Posterior vena cava (tissue), 2 donors: Measurements from ENCODE around the gene C1orf35. TPM values are rescaled to one million over a fixed set of nuclear protein-coding genes. Genes with fewer than 3 reads are reported as not detected.
A peak's percentile ranks its signal among the peaks of the same experiment; 100 is the strongest.

ENCODE experiments used
- DNase-seq: peaks from one replicate; pipeline ENCODE4 v3.0.0-alpha.2; 2020; ENCODE audit warnings: low spot score
- intact Hi-C, 2 donors: fragments of 100-400 bp; cut with DNase I; formaldehyde crosslinking; loops; one replicate each; pipeline versions ENCODE4 v1.14.1 to v1.14.2; 2022 to 2023
- total RNA-seq, 2 donors: library from RNA; stranded (reverse); fragmentation: NEBNext Ultra II Directional; extraction: Animal tissue kit (Norgen Biotek cat#: 25700); gene quantifications; one replicate each; pipeline ENCODE4 v1.2.1, GENCODE V29; 2021
- donor health status: DM: yes; HTN: yes; CAD: no.
- donor health status: DM: yes; HTN: yes; CAD: no.

The C1orf35 gene
- total RNA-seq, 2 donors from 2014 or later = 7.8 to 8.0 TPM

GRCh38 chr1:228084325-228084724 is 18.8 kb downstream of the C1orf35 start:
- intact Hi-C loops = loop anchor here in 1 of 2 donors (5.0 kb wide), 1 partner anchor 423 kb away; no protein-coding TSS in a partner anchor
- DNase-seq = no peak

- intact Hi-C loops = loop anchor here in 1 of 2 donors (5.0 kb wide), 1 partner anchor 423 kb away; no protein-coding TSS in a partner anchor
These were observed 19.2 kb downstream of the C1orf35 start for GRCh38 chr1:228083871-228084278.

GRCh38 chr1:228082918-228083870 is 19.9 kb downstream of the C1orf35 start:
- peak; percentile 92 for DNase-seq
- intact Hi-C loops = loop anchor here in 1 of 2 donors (5.0 kb wide), 1 partner anchor 424 kb away; no protein-coding TSS in a partner anchor

More at GRCh38 chr1:228083871-228084278, 19.2 kb downstream of the C1orf35 start:
- DNase-seq = peak; percentile 86

- DNase-seq = peak; percentile 98
- intact Hi-C loops = loop anchor here in 1 of 2 donors (5.0 kb wide), 1 partner anchor 425 kb away; no protein-coding TSS in a partner anchor
These were observed 20.8 kb downstream of the C1orf35 start, which contains the start of gene ARF1 for GRCh38 chr1:228082214-228082917. Gene ARF1, plus strand, starts transcription at chr1:228082708. Its CDS starts 14,407 bp downstream, at chr1:228097115.

GRCh38 chr1:228081578-228082213 is 21.4 kb downstream of the C1orf35 start:
- DNase-seq = peak; percentile 73
- intact Hi-C loops = loop anchor here in 1 of 2 donors (5.0 kb wide), 1 partner anchor 426 kb away; no protein-coding TSS in a partner anchor

- peak; percentile 29 for DNase-seq
- intact Hi-C loops = loop anchor here in 1 of 2 donors (5.0 kb wide), 1 partner anchor 426 kb away; no protein-coding TSS in a partner anchor
These were observed 22.0 kb downstream of the C1orf35 start for GRCh38 chr1:228081144-228081543.

GRCh38 chr1:228079601-228080263 is 23.4 kb downstream of the C1orf35 start:
- peak; percentile 54 for DNase-seq
- intact Hi-C loops = loop anchor here in 1 of 2 donors (5.0 kb wide), 1 partner anchor 428 kb away; no protein-coding TSS in a partner anchor

GRCh38 chr1:228079013-228079412 is 24.1 kb downstream of the C1orf35 start:
- DNase-seq = peak; percentile 74
- intact Hi-C loops = no loop called here

- peak; percentile 57 for DNase-seq
- intact Hi-C loops = no loop called here
These were observed 25.4 kb downstream of the C1orf35 start for GRCh38 chr1:228077565-228078330.

GRCh38 chr1:228076796-228077430 is 26.2 kb downstream of the C1orf35 start:
- DNase-seq = peak; percentile 76
- intact Hi-C loops = no loop called here

GRCh38 chr1:228075801-228076271 is 27.3 kb downstream of the C1orf35 start:
- DNase-seq = peak; percentile 64
- intact Hi-C loops = no loop called here

GRCh38 chr1:228074954-228075730 is 28.0 kb downstream of the C1orf35 start:
- DNase-seq = peak; percentile 60
- intact Hi-C loops = no loop called here

GRCh38 chr1:228073857-228074545 is 29.1 kb downstream of the C1orf35 start:
- intact Hi-C loops = no loop called here
- DNase-seq = peak; percentile 75

GRCh38 chr1:228073061-228073856 is 29.9 kb downstream of the C1orf35 start:
- intact Hi-C loops = no loop called here
- DNase-seq = peak; percentile 73

- intact Hi-C loops = no loop called here
- peak; percentile 44 for DNase-seq
These were observed 30.5 kb downstream of the C1orf35 start for GRCh38 chr1:228072658-228073043.
